GM12874 (cell line): ENCODE measurements around the gene MROH2A.

ENCODE experiments used
- CTCF ChIP-seq: IDR thresholded peaks from 2 replicates; pipeline ENCODE4 v1.5.1; 2011; ENCODE audit warnings: low read depth, mild to moderate bottlenecking, control low read depth, low read length, moderate library complexity; ENCODE audit not compliant: insufficient read depth

Gene MROH2A

GRCh38 chr2:233866479-233866878 is 88.3 kb downstream of the MROH2A start:
- TF ChIP-seq CTCF = no peak

- TF ChIP-seq CTCF = no peak
Measured at GRCh38 chr2:233867993-233868532, 89.9 kb downstream of the MROH2A start, which contains the start of gene MSL3B. TSS of gene MSL3B (minus strand) at chr2:233868386.

GRCh38 chr2:233871432-233871831 is 93.3 kb downstream of the MROH2A start:
- no peak for TF ChIP-seq CTCF

- TF ChIP-seq CTCF = no peak
Measured at GRCh38 chr2:233882353-233882752, 104.2 kb downstream of the MROH2A start.
